HEK293T (cell line): Measurements from ENCODE around the gene RGCC.

ENCODE experiments used
- ARNT ChIP-seq: fragments of 450-650 bp; IDR thresholded peaks from 2 replicates; pipeline ENCODE4 v1.6.1; 2017; ENCODE audit warnings: mild to moderate bottlenecking
- BHLHE40 ChIP-seq: fragments of 450-650 bp; IDR thresholded peaks from 2 replicates; pipeline ENCODE4 v1.6.1; 2016; ENCODE audit warnings: mild to moderate bottlenecking, moderate library complexity, borderline replicate concordance
- NFRKB ChIP-seq: fragments of 450-650 bp; IDR thresholded peaks from 2 replicates; pipeline ENCODE4 v1.6.1; 2016; ENCODE audit warnings: mild to moderate bottlenecking, moderate library complexity
- SP1 ChIP-seq: fragments of 450-650 bp; IDR thresholded peaks from 2 replicates; pipeline ENCODE4 v1.6.1; 2017

- no peak for TF ChIP-seq NFRKB
- no peak for TF ChIP-seq BHLHE40
- no peak for TF ChIP-seq SP1
- no peak for TF ChIP-seq ARNT
These were observed 35.3 kb downstream of the RGCC start for GRCh38 chr13:41492432-41493260.
